Mucosa of descending colon (tissue), 3 donors: Measurements from ENCODE around the gene ADAMTS19. TPM values are rescaled to one million over a fixed set of nuclear protein-coding genes. Genes with fewer than 3 reads are reported as not detected.

ENCODE experiments used
- ATAC-seq: fragments of 200-7000 bp; cut with Tn5 transposase; one replicate; pipeline ENCODE4 v1.9.1; 2020; ENCODE audit warnings: mild to moderate bottlenecking, moderate library complexity
- DNase-seq, 3 donors: peaks; one replicate each; pipeline ENCODE4 v3.0.0-alpha.2; 2020
- H3K36me3 ChIP-seq: fragments of 200-600 bp; one replicate; pipeline ENCODE4 v1.8.0; 2021; ENCODE audit warnings: low read depth, mild to moderate bottlenecking
- H3K4me1 ChIP-seq: fragments of 200-600 bp; one replicate; pipeline ENCODE4 v1.8.0; 2021; ENCODE audit warnings: low read depth, mild to moderate bottlenecking
- H3K4me3 ChIP-seq: fragments of 200-600 bp; one replicate; pipeline ENCODE4 v1.8.0; 2021; ENCODE audit warnings: mild to moderate bottlenecking
- H3K9me3 ChIP-seq: fragments of 200-600 bp; one replicate; pipeline ENCODE4 v1.8.0; 2021; ENCODE audit warnings: mild to moderate bottlenecking
- intact Hi-C, 2 donors: fragments of 100-400 bp; cut with DNase I in 1 of 2; cut with micrococcal nuclease in 1 of 2; formaldehyde crosslinking; loops; one replicate each; pipeline versions ENCODE4 v1.11.0 to v1.11.1; 2022; cut with DNase I, micrococcal nuclease
- long read RNA-seq, 2 donors: library from polyadenylated mRNA; unstranded; transcript quantifications; one replicate each; pipeline ENCODE4 v2.0.0, GENCODE V29; 2019 to 2021
- total RNA-seq, 3 donors: library from RNA; stranded (reverse); fragmentation: NEBNext Ultra II Directional in 2 of 3; extraction: Animal tissue kit (Norgen Biotek cat#: 25700) in 2 of 3; gene quantifications; one replicate each; pipeline versions ENCODE4 v1.2.1 to v1.2.4, GENCODE V29; 2021 to 2023
- TF ChIP-seq, protein P1 (sequence below): fragments of 200-600 bp; IDR thresholded peaks from one replicate; pipeline ENCODE4 v1.8.0; 2022; ENCODE audit warnings: antibody characterized with exemption, mild to moderate bottlenecking
- donor health status: DM: no; HTN: no; CAD: no; lungs with moderate emphysema.
- donor health status: DM: no; HTN: no; CAD: no.
- donor health status: DM: no; HTN: yes; CAD: no.

ADAMTS19 gene
- total RNA-seq = 1 to 10 TPM in 1 of 3 donors, under 1 TPM in 2; 0.12 to 1.6 (median 0.75) TPM
- long read RNA-seq, donor 1 = 0 reads
- long read RNA-seq, donor 2 = 0 reads

- Histone ChIP-seq H3K4me1 (no peaks in the 10 kb centered on the region), H3K36me3 (no peaks in the 10 kb centered on the region), H3K9me3 (no peaks in the 10 kb centered on the region), H3K4me3 (peak within 1 kb of the TSS; percentile 7)
- ATAC-seq = peak; percentile 86
- TF ChIP-seq, protein P1, sequence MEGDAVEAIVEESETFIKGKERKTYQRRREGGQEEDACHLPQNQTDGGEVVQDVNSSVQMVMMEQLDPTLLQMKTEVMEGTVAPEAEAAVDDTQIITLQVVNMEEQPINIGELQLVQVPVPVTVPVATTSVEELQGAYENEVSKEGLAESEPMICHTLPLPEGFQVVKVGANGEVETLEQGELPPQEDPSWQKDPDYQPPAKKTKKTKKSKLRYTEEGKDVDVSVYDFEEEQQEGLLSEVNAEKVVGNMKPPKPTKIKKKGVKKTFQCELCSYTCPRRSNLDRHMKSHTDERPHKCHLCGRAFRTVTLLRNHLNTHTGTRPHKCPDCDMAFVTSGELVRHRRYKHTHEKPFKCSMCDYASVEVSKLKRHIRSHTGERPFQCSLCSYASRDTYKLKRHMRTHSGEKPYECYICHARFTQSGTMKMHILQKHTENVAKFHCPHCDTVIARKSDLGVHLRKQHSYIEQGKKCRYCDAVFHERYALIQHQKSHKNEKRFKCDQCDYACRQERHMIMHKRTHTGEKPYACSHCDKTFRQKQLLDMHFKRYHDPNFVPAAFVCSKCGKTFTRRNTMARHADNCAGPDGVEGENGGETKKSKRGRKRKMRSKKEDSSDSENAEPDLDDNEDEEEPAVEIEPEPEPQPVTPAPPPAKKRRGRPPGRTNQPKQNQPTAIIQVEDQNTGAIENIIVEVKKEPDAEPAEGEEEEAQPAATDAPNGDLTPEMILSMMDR = no peak
- intact Hi-C loops = no loop called here
- DNase-seq = peak; percentile 19 to 58 (median 57)
Measured at GRCh38 chr5:129459777-129460671, at the start of gene ADAMTS19. ADAMTS19 (plus strand) TSS chr5:129460298; CDS start chr5:129460392, 94 bp downstream.

DNA sequence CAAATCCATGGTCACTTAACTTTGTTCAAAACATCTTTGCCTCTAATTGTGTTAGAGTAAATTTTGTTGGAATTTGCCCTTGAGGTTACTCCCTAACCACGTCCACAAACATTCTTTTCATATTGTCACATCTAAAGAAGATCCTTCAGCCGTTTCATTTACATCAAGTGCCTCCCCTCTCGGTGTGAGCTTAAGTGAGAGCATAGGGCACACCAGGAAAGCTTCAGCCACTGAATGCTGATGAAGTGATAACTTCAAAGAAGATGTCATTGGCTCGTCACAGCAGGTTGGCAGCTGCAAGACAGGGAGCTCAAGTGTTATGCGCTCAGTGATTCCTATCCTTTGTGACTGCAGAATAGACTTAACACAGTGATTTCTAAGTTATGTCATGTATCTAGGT, 49.6 kb upstream of the ADAMTS19 start:
- H3K9me3 ChIP-seq = no peaks in the 10 kb centered on the region
- TF ChIP-seq, protein P1 = no peak
- ATAC-seq (no peak), DNase-seq (no peak)
- H3K36me3 ChIP-seq = no peaks in the 10 kb centered on the region
- intact Hi-C loops = no loop called here
- H3K4me3 ChIP-seq = no peak overlapping the region
- H3K4me1 ChIP-seq = no peaks in the 10 kb centered on the region

- intact Hi-C loops = no loop called here
- no peaks in the 10 kb centered on the region for H3K36me3 ChIP-seq
- no peak for ATAC-seq
Measured at GRCh38 chr5:129412721-129413120, 47.4 kb upstream of the ADAMTS19 start.

DNA sequence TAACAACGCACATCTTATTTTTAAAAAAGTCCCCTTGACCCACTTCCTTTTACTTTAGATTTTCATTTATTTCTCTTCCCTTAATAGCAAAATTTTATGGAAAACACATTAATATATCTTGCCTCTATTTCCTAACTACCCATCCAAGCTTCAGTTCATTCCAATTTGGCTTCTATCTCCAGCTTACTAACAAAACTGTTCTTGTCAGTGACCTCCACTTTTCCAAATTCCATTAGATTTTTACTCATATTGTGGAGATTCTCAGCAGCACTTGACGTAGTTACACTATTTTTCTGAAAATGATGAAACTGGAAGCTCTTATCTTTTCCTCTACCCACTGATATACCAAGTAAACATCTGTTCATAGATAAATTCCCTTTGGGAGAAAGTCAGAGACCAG, 46.5 kb upstream of the ADAMTS19 start:
- TF ChIP-seq, protein P1 = no peak
- Histone ChIP-seq H3K4me1 (no peaks in the 10 kb centered on the region), H3K9me3 (no peaks in the 10 kb centered on the region), H3K36me3 (no peaks in the 10 kb centered on the region), H3K4me3 (no peak overlapping the region)
- no peak for DNase-seq
- ATAC-seq = no peak
- intact Hi-C loops = no loop called here

More at GRCh38 chr5:129412721-129413120, 47.4 kb upstream of the ADAMTS19 start:
- TF ChIP-seq, protein P1 = no peak
- no peaks in the 10 kb centered on the region for H3K9me3 ChIP-seq
- H3K4me1 ChIP-seq = no peaks in the 10 kb centered on the region
- no peak overlapping the region for H3K4me3 ChIP-seq
- DNase-seq = no peak

DNA sequence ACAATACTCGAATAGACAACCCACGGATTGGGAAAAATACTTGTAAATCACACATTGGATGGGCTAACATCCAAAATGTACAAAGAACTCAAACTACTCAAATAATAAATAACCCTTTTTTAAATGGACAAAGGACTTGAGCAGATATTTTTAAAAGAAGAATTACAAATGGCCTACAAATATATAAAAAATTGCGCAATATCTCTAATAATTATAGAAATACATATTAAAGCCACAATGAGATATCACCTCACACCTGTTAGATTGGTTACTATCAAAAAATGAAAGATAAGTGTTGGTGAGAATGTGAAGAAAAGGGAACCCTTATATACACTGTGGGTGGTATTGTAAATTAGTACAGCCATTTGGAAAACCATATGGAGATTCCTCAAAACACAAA, 40.8 kb upstream of the ADAMTS19 start:
- Histone ChIP-seq H3K4me1 (no peaks in the 10 kb centered on the region), H3K4me3 (no peak overlapping the region), H3K36me3 (no peaks in the 10 kb centered on the region), H3K9me3 (no peaks in the 10 kb centered on the region)
- TF ChIP-seq, protein P1 = no peak
- intact Hi-C loops = no loop called here
- ATAC-seq = no peak
- DNase-seq = no peak
